Breast epithelium (tissue), 4 donors: ENCODE measurements around the gene ZNF473. TPM values are rescaled to one million over a fixed set of nuclear protein-coding genes. Genes with fewer than 3 reads are reported as not detected.
A peak's percentile ranks its signal among the peaks of the same experiment; 100 is the strongest.

Experiments used
- DNase-seq, 2 donors: peaks; one replicate each; pipeline ENCODE4 v3.0.0-alpha.2; 2019; ENCODE audit warnings: low spot score in 2 of 2
- H3K27ac ChIP-seq, 2 donors: fragments of 200-600 bp; sonication (generic) in 1 of 2; one replicate each; pipeline ENCODE4 v1.5.1; 2016 to 2019; ENCODE audit warnings: mild to moderate bottlenecking in 1 of 2
- H3K27me3 ChIP-seq, 2 donors: fragments of 200-600 bp; sonication (generic) in 1 of 2; one replicate each; pipeline versions ENCODE4 v1.5.1 to v1.6.0; 2017 to 2019; ENCODE audit warnings: control low read depth in 1 of 2, mild to moderate bottlenecking in 1 of 2
- H3K36me3 ChIP-seq: fragments of 200-600 bp; one replicate; pipeline ENCODE4 v1.5.1; 2019
- H3K4me1 ChIP-seq, 2 donors: fragments of 200-600 bp; sonication (generic); one replicate each; pipeline ENCODE4 v1.5.1; 2016 to 2019; ENCODE audit warnings: control low read depth in 1 of 2
- H3K4me3 ChIP-seq, 3 donors: fragments of 200-600 bp; sonication (generic); 1 replicate in 2 of 3; 2 replicates in 1 of 3; pipeline ENCODE4 v1.5.1; 2016 to 2019; ENCODE audit warnings: mild to moderate bottlenecking in 3 of 3, moderate library complexity in 2 of 3
- H3K9me3 ChIP-seq, 2 donors: fragments of 200-600 bp; sonication (generic) in 1 of 2; one replicate each; pipeline ENCODE4 v1.5.1; 2016 to 2019; ENCODE audit warnings: control low read depth in 1 of 2
- CTCF ChIP-seq, 3 donors: fragments of 450-650 bp; IDR thresholded peaks; one replicate each; pipeline ENCODE4 v1.5.1; 2016 to 2017; ENCODE audit warnings: antibody characterized with exemption in 3 of 3, mild to moderate bottlenecking in 3 of 3, moderate library complexity in 3 of 3
- POLR2A ChIP-seq: fragments of 450-650 bp; IDR thresholded peaks from one replicate; pipeline ENCODE4 v1.6.1; 2016; ENCODE audit warnings: antibody characterized with exemption, mild to moderate bottlenecking, moderate library complexity
- POLR2AphosphoS5 ChIP-seq, 3 donors: sonication (generic); formaldehyde crosslinking; IDR thresholded peaks; one replicate each; pipeline ENCODE4 v1.6.1; 2017; ENCODE audit warnings: antibody characterized with exemption in 3 of 3
- intact Hi-C: fragments of 100-400 bp; cut with DNase I; formaldehyde crosslinking; loops from one replicate; pipeline ENCODE4 v1.15.1; 2023; ENCODE audit warnings: low total_unique reads
- total RNA-seq, 3 donors: library from RNA; depleted of rRNA; stranded (reverse); fragments of >200 nt; gene quantifications; one replicate each; pipeline ENCODE4 v1.1.0, GENCODE V29; 2016

Gene ZNF473
- total RNA-seq, 3 donors from 2014 or later: 7.8 to 15.5 (median 12.1) TPM

DNA sequence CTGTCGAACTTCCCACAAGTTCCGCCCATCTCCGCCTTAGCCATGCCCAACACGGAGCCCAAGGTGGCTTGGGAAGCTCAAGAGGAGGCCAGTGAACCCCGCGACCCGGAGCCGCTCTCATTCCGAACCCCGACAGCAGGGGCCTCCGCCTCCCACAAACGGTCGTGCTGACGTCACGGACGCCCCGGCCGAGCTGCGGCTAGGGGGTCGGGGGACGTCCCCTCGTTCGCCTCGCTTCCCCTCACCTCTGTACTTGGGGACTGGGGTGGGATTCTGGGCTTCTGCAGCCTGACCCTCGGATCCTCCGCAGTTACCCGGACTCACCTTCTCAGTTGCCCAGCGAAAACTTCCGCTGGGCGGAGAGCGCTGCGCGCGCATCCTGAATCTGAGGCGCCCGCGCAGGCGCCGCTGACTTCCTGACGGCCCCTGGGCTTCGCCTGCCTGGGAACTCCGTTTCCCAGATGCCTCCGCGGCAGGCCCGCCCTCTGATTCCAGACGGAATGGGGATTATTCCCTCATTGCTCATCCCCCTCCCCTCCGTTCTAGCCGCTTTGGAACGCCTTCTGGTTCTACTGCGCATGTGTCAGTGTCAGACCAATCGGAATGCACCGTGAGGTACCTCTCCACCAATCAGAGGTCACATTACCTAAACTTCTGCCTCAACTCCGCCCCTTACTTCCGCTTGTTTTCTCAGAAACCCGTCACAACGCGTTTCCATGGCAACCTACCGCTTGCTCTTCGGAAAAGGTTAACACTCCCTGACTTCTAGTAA, 597 bp upstream of the ZNF473 start, which contains the start of gene VRK3:
Gene VRK3 (minus strand): TSS at position 351 of the 772 bp plus-strand sequence. CDS start 9,210 bp downstream, outside the sequence.
- H3K4me3 ChIP-seq: peak within 1 kb of the TSS; percentile 79 to 97 (median 79)
- no peaks in the 10 kb centered on the region for H3K9me3 ChIP-seq
- peak; percentile 60 for TF ChIP-seq POLR2A
- peak in 1 of 3 donors; percentile 25 for TF ChIP-seq CTCF (IDR thresholded peaks at IDR 0.05)
- TF ChIP-seq POLR2AphosphoS5 (IDR thresholded peaks at IDR 0.05): peak in 1 of 3 donors; percentile 91
- DNase-seq: peak; percentile 98 to 99
- H3K36me3 ChIP-seq: no peaks in the 10 kb centered on the region
- peak within 1 kb of the TSS; percentile 89 to 96 for H3K27ac ChIP-seq
- intact Hi-C loops: no loop called here
- peaks cover 0 to 4% of the 10 kb centered on the region in 2 donors for H3K4me1 ChIP-seq
- no peaks in the 10 kb centered on the region for H3K27me3 ChIP-seq

- no peaks in the 10 kb centered on the region for H3K9me3 ChIP-seq
- H3K27me3 ChIP-seq: no peaks in the 10 kb centered on the region
- TF ChIP-seq CTCF (IDR thresholded peaks at IDR 0.05) (no peak), POLR2AphosphoS5 (IDR thresholded peaks at IDR 0.05) (no peak), POLR2A (no peak)
- H3K4me3 ChIP-seq: peak overlapping the region; percentile 79 to 97 (median 79)
- intact Hi-C loops: no loop called here
- peaks cover 0 to 4% of the 10 kb centered on the region in 2 donors for H3K4me1 ChIP-seq
- no peak overlapping the region for H3K27ac ChIP-seq
- no peak for DNase-seq
- H3K36me3 ChIP-seq: no peaks in the 10 kb centered on the region
Measured at GRCh38 chr19:50026550-50026906, 723 bp downstream of the ZNF473 start.

DNA sequence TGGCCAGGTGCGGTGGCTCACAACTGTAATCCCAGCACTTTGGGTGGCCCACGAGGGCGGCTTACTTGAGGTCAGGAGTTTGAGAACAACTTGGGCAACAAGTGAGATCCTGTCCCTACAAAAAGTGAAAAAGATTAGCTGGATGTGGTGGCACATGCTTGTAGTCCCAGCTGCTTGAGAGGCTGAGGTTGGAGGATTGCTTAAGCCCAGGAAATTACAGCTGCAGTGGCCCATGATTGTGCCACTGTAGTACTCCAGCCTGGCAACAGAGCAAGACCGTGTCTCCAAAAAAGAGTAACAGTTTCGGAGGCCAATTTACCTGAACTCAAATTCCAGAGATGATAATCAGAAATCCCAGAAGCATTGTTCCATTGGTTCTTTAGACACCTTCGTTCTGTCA, 4.4 kb downstream of the ZNF473 start:
- H3K36me3 ChIP-seq: peaks cover 5% of the 10 kb centered on the region
- no peaks in the 10 kb centered on the region for H3K4me1 ChIP-seq
- H3K4me3 ChIP-seq: no peak overlapping the region
- TF ChIP-seq POLR2AphosphoS5 (IDR thresholded peaks at IDR 0.05): no peak
- no peaks in the 10 kb centered on the region for H3K27me3 ChIP-seq
- H3K27ac ChIP-seq: no peak overlapping the region
- H3K9me3 ChIP-seq: no peaks in the 10 kb centered on the region
- no peak for DNase-seq
- intact Hi-C loops: no loop called here

DNA sequence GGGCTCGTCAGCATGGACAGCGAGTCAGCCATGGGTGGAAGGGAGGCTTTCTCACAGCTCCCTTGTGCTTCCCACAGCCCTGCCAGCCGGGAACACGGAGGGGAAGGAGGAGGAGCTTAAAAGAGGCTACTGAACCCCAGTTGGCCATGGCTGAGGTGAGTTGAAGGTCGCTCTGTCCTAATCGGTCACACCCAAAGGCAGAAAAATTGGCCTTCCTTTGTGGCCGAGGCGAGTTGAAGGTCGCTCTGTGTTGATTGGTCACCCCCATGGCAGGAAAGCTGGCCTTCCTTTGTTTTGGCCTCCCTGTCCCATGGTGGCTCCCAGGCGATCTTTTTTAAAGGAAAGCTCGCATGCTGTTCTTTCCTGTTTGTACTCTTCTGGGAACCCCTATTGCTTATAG, 5.1 kb downstream of the ZNF473 start:
- H3K36me3 ChIP-seq: peaks cover 5% of the 10 kb centered on the region

DNA sequence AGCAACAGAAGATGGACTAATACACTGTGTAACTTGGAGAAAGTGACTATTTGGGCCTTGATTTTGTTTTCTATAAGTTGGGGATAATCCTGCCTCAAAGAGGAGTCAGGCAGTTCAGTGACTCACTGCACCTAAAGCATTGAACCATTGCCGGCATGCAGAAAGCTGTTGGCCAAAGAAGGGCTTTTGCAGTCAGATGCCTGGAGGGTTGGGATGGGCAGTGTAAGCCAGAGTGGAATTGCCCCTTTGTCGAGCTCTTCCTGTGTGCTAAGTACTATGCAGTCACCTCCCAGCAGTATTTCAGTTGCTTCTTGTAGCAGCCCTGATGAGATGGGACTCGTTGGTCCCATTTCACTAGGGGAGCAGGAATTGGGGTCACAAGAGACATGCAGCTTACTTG, 11.1 kb downstream of the ZNF473 start:
- DNase-seq: no peak
- Histone ChIP-seq H3K36me3 (peaks cover 26% of the 10 kb centered on the region), H3K9me3 (peaks cover 0 to under 1% of the 10 kb centered on the region in 2 donors), H3K27ac (no peak overlapping the region), H3K27me3 (no peaks in the 10 kb centered on the region), H3K4me3 (no peak overlapping the region), H3K4me1 (no peaks in the 10 kb centered on the region)
- intact Hi-C loops: no loop called here
- TF ChIP-seq CTCF (IDR thresholded peaks at IDR 0.05): no peak
- no peak for TF ChIP-seq POLR2AphosphoS5 (IDR thresholded peaks at IDR 0.05)
- TF ChIP-seq POLR2A: no peak

More for the DNA sequence above, 5.1 kb downstream of the ZNF473 start:
- TF ChIP-seq POLR2AphosphoS5 (IDR thresholded peaks at IDR 0.05) (no peak), CTCF (IDR thresholded peaks at IDR 0.05) (no peak), POLR2A (no peak)
- no peaks in the 10 kb centered on the region for H3K9me3 ChIP-seq
- H3K4me3 ChIP-seq: no peak overlapping the region
- no peaks in the 10 kb centered on the region for H3K4me1 ChIP-seq
- DNase-seq: no peak
- no peak overlapping the region for H3K27ac ChIP-seq
- no peaks in the 10 kb centered on the region for H3K27me3 ChIP-seq
- intact Hi-C loops: no loop called here
